Measurements from ENCODE around the gene GALNT10. TPM values are rescaled to one million over a fixed set of nuclear protein-coding genes. Genes with fewer than 3 reads are reported as not detected.

Gene GALNT10
- total RNA-seq, 1 experiment from 2014 or later, result 47.8 TPM

DNA sequence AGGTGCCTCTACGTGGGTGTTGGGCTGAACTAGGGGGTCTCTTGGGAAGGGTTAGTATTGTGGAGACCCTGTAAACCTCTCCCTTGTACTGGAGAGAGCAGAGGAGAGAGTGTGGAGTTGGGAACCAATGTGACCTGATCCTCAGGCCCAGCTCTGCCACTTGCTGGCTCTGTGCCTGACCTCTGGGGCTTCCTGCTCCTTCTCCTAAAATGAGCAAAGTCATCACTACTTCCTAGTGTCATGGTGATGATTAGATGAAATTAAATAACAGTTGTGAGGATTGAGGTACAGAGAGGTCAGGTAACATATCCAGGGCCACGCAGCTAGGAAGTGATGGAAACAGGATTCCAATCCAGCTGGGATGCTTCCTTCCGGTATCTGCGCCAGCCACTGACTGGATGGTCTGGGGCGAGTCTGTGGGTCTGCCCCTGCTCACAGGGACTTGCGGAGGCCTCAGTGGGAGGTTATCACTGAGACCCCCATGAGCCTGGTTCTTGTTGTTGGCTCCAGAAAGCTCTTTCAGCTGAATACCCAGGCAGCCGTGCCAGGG is 9.2 kb downstream of the GALNT10 start:
- no peak for DNase-seq (ENCODE audit: low spot score)
- in situ Hi-C loops (cut with HindIII; ENCODE audit: low sequenced_read_pairs), result no loop called here

DNA sequence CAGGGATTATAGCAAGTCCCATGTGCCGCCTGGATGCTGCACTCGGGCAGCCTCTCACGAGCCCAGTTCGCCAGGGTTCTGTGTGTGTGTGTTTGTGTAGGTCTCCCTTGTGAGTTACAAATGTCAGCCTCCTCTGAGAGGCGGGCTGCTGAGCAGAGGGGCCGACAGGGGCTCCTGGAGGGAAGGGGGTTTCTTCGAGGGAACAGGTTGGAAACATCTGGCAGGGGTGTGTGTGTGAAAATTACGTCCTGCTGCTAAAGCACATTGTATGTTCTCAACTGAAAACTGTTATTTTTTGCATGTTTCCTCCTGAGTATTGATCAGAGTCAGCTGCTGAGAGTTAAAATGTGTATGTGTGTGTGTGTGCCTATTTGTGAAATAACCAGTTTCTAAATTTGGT is 9.7 kb downstream of the GALNT10 start:
- in situ Hi-C loops (cut with HindIII; ENCODE audit: low sequenced_read_pairs), result no loop called here
- DNase-seq (ENCODE audit: low spot score), result no peak

DNA sequence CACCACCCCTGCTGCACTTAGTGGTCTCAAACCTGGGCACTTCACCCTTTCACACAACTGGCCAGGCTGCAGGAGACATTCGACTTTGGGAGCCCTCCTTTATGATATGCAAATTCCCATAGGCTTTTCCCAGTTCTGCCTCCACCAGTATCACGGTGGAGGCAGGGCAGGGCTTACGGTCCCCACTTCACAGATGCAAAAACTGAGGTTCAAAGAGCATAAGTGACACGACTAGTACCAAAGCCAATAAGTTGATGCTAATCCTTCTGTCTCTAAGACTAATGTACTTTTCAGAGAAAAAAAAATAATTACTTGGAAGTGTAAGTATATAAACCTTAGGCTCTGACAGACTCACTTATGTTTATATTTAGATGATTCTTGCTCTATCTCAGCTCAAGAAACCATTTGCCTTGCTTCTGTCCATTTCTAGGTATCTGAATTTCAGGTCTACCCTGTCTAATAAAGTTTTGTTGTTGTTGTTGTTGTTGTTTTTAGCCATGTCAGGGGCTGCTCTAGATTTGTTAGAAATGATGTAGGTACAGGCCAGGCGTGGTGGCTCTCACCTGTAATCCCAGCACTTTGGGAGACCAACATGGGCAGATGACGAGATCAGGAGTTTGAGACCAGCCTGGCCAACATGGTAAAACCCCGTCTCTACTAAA is 10.7 kb downstream of the GALNT10 start:
- in situ Hi-C loops (cut with HindIII; ENCODE audit: low sequenced_read_pairs), result no loop called here
- no peak for DNase-seq (ENCODE audit: low spot score)

DNA sequence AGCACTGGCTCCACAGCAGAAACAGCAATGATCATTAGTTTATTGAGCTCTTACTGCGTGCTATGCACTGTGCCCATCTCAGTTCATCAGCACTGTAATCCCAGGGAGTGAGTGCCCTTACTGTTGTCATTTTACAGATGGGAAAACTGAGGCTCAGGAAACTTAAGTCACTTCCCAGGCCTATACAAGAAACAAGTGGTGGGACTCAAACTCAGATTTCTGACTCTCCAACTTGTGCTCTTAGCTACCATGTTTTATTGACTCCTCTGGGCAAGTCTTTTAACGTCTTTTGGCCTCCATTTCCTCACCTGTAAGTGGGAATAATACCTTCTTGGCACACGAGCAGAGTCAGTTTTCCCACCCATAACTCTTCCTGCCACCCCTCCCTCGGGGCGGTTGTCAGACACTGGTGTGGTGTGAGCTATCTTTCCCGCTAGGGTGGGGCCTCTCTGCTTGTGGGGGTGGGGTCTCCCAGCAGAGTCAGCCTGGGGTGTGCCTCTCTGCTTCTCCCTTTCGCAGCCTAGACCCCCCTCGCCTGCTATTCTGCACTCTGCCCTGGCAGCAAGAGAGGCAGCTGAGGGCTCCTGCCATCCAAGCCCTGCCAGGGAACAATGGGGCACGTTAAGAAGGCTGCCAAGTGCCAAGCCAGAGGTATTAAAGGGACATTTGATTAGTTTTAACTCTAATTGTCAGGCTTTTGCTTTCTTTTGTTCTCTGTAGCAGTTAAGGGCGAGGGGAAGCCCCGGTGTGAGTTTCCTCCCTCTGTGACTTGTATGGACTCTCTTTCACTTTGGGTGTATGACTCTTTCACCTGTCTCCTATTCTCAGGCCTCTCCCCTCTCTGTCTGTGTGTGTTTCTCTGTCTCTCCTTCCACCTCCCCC is 12.1 kb downstream of the GALNT10 start:
- in situ Hi-C loops (cut with HindIII; ENCODE audit: low sequenced_read_pairs), result no loop called here
- DNase-seq (ENCODE audit: low spot score), result no peak

DNA sequence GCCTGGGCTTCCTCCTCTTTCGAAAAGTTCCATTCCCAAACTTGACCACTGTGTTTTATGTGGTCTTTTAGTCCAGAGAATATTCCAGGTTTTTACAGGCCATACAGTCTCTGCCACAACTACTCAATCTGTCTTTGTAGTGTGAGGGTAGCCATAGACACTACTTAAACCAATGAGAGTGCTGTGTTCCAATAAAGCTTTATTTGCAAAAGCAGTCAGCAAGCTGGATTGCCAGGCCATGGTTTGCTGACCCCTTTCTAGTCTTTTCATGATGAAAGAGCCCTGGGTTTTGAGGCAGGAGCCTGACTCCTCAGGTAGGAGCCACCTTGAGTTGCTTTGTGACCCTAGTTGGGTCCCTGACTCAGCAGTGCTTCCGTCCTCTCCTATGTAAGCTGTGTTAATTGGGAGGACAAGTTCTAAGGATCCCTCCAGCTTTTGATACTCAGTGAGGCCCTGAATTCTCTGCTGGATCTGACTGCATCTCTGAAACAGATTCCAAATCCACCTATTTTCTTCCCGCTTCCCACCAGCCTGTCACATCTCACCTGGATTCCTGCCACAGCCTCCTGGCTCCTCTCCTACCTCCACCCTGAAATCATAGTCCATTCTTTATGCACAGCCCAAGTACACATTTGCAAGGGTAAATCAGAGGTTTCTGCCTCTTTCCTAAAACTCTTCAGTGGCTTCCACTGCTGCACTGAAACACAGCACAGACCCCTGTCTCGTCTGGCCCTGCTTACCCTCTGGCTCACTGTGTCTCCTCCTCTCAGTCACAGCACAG is 13.5 kb downstream of the GALNT10 start:
- in situ Hi-C loops (cut with HindIII; ENCODE audit: low sequenced_read_pairs), result no loop called here
- no peak for DNase-seq (ENCODE audit: low spot score)

DNA sequence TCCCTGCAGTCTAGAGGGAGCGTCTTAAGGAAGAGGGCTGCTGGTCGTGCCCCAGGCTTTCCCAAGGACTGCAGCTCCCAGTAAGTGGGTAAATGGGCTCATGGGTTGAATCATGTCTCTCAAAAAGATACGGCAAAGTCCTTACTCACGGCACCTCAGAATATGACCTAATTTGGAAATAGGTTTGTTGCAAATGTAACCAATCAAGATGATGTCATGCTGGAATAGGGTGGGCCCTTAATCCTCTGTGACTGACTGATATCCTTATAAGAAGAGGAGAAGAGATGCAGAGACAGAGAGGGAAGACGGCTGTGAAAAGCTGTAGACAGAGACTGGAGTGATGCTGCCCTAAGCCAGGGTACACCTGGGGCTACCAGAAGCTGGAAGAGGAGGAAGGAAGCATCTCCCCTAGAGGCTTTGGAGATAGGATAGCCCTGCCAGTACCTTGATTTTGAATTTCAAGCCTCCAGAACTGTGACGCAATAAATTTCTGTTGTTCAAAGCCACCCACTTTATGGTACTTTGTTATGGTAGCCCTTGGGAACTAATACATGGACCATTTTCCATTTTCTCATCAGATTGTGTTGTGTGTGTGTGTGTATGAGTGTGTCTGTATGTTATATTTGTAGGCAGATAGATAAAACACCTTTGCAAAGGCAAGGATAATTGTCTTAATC is 15.0 kb downstream of the GALNT10 start:
- in situ Hi-C loops (cut with HindIII; ENCODE audit: low sequenced_read_pairs), result no loop called here
- no peak for DNase-seq (ENCODE audit: low spot score)

DNA sequence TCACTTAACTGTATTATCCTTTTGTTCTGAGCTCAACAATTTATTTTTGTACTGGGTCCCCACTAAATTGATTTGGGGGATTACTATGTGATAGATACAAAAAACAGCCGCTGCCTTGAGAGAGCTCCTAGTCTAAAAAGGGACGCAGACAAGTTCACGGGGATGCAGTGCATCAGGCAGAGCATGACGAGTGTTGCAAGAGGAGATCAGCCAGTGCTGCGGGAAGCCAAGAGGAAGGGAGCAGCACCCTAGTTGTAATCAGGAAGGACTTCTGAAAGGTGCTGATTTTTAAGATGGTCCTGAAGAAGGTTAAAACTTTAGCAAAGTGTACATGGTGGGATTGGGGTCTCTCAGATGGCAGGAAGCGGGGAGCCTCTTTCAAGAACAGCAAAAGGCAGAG is 15.8 kb downstream of the GALNT10 start:
- DNase-seq (ENCODE audit: low spot score), result no peak
- in situ Hi-C loops (cut with HindIII; ENCODE audit: low sequenced_read_pairs), result no loop called here

DNA sequence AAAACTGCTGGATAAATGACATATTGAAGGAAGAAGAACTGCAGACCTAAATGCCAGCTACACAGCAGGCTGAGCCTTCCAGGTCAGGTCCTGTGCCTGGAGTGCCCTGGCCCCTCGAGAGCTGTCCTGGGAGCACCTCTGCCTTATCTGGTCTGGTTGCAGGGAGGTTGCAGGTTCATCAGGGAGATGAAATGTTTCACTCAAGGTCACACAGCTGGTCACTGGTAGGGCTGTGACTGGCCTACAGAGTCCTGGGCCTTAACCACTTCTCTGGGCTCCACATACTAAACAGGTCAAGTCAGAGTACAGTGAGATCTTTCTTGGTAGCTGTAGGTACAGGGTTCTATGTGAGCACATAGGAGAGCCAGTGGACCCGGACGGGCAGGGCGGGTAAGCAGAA is 16.7 kb downstream of the GALNT10 start:
- in situ Hi-C loops (cut with HindIII; ENCODE audit: low sequenced_read_pairs), result no loop called here

DNA sequence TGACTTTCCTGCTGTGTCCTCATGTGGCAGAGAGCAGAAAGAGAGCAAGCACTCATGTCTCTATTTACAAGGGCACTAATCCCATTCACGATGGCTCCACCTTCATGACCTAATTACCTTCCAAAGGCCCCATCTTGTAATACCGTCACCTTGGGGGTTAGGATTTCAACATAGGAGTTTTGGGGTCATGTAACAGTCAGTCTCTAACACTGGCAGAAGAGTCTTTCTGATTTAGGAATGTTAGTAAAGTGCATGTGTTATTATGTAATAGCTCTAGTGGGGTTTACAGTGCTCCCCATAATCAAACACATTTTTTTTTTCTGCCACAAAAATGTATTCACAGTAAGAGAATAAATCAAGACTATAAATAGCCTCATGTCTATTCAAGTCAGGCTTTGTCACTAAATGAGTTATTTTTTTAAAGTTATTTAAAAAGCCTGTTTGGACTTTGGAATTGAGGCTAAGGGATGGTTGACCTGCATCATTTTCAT is 19.1 kb downstream of the GALNT10 start:
- in situ Hi-C loops (cut with HindIII; ENCODE audit: low sequenced_read_pairs), result no loop called here
- no peak for DNase-seq (ENCODE audit: low spot score)

More for the DNA sequence above, 16.7 kb downstream of the GALNT10 start:
- DNase-seq (ENCODE audit: low spot score), result no peak

DNA sequence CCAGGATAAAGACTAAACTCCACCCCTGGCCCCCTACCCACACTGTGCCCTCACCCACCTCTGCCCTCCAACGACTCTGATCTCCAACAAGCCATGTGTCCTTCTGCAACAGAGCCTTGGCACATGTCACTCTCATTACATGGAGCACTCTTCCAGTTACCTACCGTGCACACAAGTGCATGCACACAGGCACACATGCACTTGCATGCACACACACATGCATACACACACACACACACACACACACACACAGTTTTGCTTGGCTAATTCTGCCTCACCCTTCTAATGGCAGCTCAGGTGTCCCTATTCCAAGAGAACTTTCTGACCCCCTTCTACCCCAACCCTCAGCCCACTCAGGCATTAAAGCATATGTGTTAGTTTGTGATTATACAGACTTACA is 19.6 kb downstream of the GALNT10 start:
- no peak for DNase-seq (ENCODE audit: low spot score)
- in situ Hi-C loops (cut with HindIII; ENCODE audit: low sequenced_read_pairs), result no loop called here

DNA sequence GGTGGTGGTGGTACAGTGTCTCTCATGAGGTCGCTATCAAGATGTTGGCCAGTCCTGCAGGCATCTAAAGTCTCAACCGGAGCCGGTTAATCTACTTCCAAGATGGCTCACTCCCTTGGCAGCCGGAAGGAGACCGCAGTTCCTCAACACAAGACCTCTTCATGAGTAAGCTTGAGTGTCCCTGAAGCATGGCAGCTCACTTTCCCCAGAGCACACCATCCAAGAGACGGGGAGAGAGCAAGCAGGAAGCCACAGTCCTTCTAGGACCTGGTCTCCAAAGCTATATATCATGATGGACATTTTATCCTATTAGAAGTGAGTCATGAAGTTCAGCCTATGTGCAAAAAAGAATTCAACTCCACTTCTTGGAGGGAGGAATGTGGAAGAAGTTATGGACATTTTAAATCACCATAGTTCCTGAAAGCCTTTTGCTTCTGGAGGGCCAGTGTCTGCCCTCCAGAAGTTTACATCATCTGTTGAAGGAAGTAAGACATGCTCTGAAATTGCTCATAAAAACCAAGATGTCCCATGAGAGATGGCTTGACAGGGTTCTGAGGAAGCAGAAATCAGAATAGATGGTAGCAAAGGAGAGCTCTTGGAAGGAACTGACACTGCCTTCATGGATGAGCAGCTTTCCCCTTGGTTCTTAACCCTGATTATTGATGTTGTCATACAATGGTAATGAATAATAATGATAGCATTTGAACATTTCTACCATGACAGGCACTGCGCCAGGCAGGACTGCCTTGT is 21.3 kb downstream of the GALNT10 start:
- DNase-seq (ENCODE audit: low spot score), result no peak
- in situ Hi-C loops (cut with HindIII; ENCODE audit: low sequenced_read_pairs), result no loop called here

DNA sequence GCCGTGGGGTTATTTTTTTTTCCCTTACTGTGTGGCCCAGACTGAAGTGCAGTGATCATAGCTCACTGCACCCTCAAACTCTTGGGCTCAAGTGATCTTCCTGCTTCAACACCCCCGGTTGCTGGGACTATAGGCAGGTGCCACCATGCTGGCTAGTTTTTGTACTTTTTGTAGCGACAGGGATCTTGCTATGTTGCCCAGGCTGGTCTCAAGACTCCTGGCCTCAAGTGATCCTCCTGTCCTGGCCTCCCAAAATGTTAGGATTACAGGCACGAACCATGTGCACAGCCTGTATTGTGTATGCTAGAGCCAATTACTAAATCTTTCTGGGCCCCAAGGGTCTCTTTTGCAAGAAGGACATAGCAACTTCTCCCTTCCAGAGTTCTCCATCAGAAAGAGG is 23.1 kb downstream of the GALNT10 start:
- in situ Hi-C loops (cut with HindIII; ENCODE audit: low sequenced_read_pairs), result no loop called here
- no peak for DNase-seq (ENCODE audit: low spot score)

DNA sequence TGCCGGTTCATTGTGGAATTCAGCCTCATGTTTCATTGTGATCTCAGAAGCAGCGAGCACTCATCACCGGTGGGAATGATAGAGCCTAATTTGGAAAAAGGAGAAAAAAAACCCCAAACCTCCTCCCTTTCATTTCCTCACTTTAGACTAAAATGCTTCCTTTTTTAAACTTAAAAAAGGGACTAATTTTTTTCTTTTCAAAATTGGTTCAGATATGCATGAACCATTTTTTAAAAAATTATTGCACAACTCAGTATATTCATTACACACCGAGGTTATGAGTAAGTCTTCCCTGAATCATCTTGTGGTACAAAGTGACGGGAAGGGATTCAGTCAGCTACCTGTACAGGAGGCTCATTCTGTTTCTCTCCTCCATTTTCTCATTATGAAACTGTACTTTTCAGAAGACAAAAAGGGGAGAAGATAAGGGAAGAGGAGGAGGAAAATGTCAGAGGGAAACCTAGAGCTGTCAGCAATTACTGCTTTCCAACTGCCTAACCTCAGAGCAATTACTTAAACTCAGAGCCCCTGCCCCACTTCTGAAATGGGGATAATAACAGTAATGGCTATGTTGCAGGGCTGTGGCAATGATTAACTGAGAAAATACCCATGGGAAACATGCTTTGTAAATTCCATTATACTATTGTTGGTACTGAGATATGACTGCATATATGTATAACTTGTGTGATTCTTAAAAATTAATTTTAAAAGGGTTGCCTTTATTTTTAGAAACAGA is 24.0 kb downstream of the GALNT10 start:
- DNase-seq (ENCODE audit: low spot score), result no peak
- in situ Hi-C loops (cut with HindIII; ENCODE audit: low sequenced_read_pairs), result no loop called here

DNA sequence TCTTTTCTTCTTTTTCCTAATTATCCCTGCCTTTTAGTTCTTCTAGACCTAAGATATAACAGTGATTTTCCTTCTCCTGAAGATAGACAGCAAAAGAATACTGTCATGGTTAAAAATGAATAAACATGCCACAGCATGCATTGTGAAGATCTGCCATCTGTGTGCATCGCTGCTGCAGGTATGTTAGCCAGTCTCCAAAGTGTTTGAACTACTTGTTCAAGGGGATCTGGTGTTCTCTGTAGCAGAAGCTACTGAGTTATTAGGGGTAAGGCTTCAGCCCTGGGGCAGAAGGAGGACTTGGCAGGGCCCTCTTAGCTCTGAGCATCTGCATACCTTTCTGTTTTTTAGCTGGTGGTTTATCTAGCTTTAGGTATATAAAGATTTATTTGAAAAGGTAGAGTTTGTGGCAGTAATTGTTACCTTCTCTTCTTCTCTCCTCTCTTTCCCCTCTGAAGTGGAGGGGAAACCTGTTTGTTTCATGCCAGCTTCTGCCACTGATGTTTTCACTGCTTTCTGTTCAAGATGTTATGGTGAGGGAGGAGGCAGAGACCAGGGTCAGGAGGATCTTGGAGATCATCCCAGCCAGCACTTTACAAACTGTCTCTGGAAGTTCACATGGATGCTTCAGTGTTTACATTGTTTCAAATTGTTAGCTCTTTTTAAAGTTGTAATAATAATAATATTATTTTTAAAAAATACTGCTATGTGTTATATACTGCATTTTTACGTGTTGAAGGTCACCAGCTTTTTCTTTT is 25.2 kb downstream of the GALNT10 start:
- in situ Hi-C loops (cut with HindIII; ENCODE audit: low sequenced_read_pairs), result no loop called here
- no peak for DNase-seq (ENCODE audit: low spot score)

DNA sequence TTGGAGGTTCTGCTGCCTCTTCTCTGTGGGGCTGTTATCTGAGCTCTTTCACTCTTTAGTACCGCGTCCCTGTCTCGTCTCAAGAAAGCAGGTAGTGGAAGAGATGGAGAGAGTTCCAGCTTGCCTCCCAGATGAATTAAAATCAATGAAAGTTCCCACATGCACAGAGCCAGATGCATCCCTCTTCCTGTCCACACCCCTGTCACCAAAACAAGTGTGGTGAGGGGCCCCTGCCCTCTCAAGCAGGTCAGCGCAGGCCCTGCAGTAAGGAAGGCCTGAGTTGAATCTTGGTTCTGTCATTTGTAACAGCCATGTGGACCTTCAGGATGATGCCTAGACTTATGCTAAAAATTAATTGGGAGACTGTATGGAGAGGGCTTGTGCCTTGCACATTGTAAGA is 26.9 kb downstream of the GALNT10 start:
- no peak for DNase-seq (ENCODE audit: low spot score)
- in situ Hi-C loops (cut with HindIII; ENCODE audit: low sequenced_read_pairs), result no loop called here

DNA sequence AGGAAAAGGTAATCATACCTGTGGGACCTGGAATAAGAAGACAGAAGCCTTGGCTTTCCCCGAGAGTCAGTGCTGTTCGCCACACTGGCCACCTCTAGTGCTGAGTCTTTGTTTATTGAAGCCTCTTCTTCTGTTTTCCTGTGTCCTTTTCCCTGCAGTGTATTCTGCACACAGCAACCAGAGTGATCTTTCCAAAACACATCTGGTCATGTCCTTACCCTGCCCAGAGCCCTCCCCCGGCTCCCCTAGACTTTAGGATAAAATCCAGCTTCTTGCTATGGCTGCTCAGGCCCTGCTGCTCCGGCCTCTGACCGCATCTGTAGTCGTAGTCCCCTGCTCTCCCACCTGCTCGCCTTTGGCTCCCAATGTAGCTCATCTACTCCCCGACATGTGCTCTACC is 28.3 kb downstream of the GALNT10 start:
- DNase-seq (ENCODE audit: low spot score), result no peak
- in situ Hi-C loops (cut with HindIII; ENCODE audit: low sequenced_read_pairs), result no loop called here

DNA sequence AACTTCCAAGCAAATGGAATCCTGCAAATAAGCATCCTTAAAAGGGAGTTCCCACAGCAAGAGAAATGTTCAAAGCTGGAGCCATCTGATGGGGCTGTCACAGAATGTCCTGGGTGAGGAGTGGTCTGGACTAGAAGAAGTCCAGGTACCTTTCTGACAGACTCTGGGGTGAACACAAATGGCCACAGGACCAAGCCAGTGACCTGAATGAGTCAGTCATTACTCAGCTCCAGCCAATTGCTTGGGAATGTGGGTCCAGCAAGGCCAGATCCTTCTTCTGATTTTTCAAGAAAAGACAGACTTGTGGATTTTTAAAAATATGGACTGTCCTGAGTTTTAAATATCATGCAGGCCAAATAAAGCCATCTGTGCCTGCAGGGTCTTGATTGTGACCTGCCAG is 30.1 kb downstream of the GALNT10 start:
- in situ Hi-C loops (cut with HindIII; ENCODE audit: low sequenced_read_pairs), result no loop called here
- DNase-seq (ENCODE audit: low spot score), result no peak

Data from G401 (cell line).